ENCODE measurements around the gene RNF227.
"Not testable (repeated sequence)": the region's sequence is repeated elsewhere in the genome, so short reads cannot be mapped to it uniquely, and the experiment has no call there.

RNF227 gene

DNA sequence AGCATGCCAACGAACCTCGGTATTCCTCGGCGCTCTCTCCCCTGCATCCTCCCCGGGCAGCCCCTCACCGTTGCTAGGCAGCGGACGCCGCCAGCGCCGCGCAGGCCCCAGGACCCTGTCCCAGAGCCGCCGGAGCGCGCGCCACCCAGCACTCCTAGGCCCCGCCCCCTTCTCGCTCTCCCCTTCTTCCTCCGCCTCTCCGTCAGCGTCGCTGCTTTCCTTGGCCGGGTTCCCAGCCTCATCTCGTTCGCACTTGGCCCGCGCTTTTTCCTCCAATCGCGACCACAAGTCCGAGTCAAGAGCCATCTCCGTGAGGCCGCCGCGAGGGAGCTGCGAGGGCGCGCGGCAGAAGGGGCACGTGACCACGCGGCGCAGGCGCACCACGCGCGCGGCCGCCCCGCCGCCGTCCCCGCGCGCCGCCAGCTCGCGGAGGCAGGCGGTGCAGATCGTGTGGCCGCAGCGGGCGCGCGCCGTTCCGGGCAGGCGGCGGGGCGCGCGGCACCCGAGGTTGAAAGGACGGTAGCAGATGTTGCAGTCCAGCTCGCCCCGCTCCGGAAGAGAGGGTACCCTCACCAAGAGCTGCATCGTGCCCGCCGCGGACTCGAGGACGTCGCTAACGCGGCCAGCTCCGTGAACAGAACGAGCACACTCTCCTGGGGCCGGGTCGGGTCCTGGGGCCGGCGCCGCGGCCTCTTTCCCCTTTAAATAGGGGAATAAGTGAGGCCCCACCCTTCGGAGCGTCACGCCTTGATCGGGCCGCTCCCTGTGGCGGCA is at the start of gene RNF227:
Gene RNF227, minus strand, starts transcription at position 679 of the 774 bp plus-strand sequence. Its CDS starts 94 bp downstream, at position 585.
- peak; percentile 86 for DNase-seq (ENCODE audit: low spot score)

DNA sequence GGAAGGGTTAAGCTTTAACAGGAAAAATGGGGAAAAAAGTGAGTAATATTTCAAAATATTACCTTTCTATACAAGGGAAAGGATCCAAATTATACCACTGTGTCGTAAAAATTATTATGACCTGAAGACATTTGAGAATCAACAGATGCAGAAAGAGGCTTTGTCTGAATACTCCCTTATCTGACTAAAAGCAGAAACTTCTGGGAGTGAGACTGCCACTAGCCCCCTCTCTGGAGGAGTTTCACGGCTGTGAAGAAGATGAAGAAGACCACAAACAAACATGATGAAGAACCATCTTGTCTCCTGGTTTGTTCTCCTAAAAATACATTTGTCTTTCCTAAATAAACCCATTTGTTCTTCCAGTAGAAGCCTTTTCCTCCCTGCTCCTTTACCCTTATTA is 45.3 kb upstream of the RNF227 start:
- DNase-seq (ENCODE audit: low spot score) = no peak

DNA sequence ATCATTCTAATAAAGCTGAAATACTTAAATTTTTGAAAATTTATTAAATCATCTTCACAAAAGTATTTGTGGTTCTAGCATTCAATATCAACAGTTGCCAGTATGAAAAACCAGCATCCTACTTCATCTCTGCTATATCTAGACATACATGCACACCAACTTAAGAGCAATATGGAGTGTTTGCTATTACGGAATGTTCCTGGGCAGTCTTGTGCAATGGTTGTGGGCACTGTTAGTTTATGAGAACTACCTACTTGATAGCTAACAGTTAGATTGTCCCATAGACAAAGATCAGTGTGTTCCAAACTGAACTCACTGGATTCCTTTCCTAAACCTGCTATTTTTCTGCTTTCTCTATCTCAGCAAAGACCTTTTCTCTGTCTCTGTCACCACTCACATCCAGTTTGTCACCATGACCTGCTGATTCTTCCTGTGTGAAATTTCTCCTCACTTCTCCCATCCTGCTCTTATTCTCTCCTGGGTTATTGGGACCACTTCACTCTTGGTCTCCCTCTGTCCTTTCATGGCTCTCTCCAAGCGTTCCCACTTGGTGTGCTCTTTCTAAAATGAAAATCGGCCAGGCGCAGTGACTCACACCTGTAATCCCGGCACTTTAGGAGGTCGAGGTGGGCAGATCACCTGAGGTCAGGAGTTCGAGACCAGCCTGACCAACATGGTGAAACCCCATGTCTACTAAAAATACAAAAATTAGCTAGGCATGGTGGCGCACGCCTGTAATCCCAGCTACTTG is 43.6 kb upstream of the RNF227 start:
- no peak for DNase-seq (ENCODE audit: low spot score)

- no peak for DNase-seq (ENCODE audit: low spot score)
Observed at GRCh38 chr17:7956228-7956965, 40.3 kb upstream of the RNF227 start.

- DNase-seq (ENCODE audit: low spot score) = peak; percentile 72
Observed at GRCh38 chr17:7955414-7956227, 39.5 kb upstream of the RNF227 start.

DNA sequence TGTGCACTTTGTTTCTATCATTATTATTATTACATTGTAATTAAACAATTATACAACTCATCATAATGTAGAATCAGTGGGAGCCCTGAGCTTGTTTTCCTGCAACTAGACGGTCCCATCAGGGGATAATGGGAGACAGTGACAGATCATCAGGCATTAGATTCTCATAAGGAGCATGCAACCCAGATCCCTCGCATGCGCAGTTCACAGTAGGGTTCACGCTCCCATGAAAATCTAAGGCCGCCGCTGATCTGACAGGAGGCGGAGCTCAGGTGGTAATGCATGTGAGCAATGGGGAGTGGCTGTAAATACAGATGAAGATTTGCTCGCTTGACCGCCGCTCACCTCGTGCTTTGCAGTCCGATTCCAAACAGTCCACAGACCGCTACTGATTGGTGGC is 37.2 kb upstream of the RNF227 start:
- DNase-seq (ENCODE audit: low spot score) = not testable (repeated sequence)

DNA sequence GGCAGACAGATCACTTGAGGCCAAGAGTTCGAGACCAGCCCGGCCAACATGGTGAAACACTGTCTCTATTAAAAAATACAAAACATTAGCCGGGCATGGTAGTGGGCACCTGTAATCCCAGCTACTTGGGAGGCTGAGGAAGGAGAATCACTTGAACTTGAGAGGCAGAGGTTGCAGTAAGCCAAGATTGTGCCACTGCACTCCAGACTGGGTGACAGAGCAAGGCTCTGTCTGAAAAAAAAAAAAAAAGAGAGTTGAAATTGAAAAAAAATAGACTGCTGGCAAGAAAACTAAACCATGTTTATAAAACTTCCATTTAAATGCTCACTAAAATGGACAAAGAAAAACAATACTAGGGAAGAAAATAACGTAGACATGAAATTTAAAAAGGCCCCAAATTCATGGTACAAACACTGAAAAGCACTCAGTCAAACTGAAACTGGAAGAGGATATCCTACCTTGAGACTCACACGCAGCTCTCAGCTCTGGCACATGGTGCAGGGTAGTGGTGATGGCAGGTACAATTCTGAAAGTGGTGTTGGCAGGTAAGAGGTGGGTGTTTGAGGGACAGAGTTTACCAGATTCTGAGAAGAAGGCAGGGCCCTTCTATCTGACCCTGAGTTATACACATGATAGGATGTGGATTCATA is 35.2 kb upstream of the RNF227 start:
- DNase-seq (ENCODE audit: low spot score) = no peak

DNA sequence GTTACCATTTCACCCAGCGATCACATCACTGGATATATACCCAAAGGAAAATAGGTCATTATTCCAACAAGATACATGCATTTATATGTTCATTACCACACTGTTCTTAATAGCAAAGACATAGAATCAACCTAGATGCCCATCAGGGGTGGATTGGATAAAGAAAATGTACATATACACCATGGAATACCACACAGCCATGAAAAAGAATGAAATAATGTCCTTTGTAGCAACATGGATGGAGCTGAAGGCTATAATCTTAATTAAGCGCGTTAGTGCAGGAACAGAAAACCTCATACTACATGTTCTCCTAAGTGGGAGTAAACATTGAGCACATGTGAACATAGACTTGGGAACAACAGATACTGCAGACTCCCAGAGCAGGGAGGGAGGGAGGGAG is 34.5 kb upstream of the RNF227 start:
- no peak for DNase-seq (ENCODE audit: low spot score)

GRCh38 chr17:7947651-7948050 is 31.6 kb upstream of the RNF227 start:
- DNase-seq (ENCODE audit: low spot score) = no peak

GRCh38 chr17:7946441-7946840 is 30.4 kb upstream of the RNF227 start:
- DNase-seq (ENCODE audit: low spot score) = no peak

DNA sequence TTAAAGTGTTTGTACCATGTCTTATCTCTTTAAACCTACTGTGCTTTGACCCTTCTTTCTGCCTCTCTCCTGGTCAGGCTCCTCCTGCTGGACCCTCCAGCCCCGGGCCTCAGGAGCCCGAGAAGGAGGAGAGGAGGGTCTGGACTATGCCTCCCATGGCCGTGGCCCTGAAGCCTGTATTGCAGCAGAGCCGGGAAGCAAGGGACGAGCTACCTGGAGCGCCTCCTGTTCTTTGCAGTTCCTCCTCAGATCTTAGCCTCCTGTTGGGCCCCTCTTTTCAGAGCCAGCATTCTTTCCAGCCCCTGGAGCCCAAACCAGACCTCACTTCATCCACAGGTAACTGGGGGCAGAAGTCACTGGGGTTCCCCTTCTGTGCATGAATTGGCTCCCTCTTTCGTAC is 29.6 kb upstream of the RNF227 start:
- no peak for DNase-seq (ENCODE audit: low spot score)

DNA sequence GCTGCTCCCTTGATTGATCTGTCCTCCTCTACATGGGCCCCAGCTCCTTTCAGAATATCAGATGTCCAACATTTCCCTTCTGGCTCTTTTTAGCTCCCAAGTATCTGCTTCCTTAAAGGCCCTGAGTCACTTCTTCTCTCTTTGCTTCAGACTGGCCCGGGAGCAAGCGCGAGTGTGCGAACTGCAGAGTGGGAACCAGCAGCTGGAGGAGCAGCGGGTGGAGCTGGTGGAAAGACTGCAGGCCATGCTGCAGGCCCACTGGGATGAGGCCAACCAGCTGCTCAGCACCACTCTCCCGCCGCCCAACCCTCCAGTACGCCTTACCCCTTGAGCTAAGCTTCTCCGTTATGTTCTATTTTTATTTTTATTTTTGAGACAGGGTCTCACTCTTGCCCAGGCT is 28.2 kb upstream of the RNF227 start:
- no peak for DNase-seq (ENCODE audit: low spot score)

GRCh38 chr17:7943291-7943690 is 27.2 kb upstream of the RNF227 start:
- DNase-seq (ENCODE audit: low spot score) = no peak

- no peak for DNase-seq (ENCODE audit: low spot score)
Observed at GRCh38 chr17:7940743-7941142, 24.7 kb upstream of the RNF227 start.

DNA sequence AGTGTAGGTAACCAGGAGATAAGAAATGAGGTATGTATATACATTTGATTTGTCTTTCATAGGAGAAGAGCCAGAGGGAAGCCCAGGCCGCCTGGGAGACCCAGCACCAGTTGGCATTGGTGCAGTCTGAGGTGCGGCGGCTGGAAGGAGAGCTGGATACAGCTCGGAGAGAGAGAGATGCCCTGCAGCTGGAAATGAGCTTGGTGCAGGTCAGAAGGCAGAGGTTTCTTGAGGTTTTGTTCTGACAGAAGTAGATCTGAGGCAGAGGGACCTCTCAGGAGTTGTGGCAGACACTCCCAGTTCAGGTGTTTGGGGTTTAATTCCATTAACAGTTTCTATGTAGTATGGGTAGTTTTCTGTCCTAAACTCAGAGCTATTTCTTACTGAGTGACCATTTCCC is 23.9 kb upstream of the RNF227 start:
- no peak for DNase-seq (ENCODE audit: low spot score)

DNA sequence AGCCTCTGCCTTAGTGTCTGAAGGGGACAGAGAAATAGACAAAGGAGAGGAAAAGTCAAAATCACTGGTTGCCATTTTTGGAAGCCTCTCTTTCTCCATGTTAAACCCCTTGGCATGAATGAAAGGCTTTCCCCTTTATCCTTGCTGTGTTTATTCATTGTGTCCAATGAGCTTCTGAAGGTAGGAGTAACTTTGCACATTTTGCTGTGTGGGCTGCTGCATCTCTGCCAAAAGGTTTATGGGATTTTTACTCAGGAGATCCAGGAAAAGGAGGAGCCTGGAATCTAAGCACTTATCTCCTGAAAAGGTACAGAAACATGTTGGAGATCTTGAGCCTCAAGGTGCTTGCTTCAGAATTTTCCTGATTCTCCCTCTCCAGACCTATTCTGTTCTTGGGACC is 19.8 kb upstream of the RNF227 start:
- DNase-seq (ENCODE audit: low spot score) = no peak

DNA sequence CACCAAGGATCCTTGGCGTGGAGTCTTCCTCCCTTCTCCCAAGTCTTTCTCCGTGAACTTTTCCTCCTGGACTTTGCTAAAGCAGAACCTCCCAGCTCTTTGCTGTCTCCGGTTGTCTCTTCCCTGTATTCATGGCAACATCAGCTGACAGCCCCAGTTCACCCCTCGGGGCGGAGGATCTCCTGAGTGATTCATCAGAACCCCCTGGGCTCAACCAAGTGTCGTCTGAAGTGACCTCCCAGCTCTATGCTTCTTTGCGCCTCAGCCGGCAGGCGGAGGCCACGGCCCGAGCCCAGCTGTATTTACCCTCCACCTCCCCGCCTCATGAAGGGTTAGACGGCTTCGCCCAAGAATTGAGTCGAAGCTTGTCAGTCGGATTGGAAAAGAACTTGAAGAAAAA is 16.9 kb upstream of the RNF227 start:
- DNase-seq (ENCODE audit: low spot score) = no peak

DNA sequence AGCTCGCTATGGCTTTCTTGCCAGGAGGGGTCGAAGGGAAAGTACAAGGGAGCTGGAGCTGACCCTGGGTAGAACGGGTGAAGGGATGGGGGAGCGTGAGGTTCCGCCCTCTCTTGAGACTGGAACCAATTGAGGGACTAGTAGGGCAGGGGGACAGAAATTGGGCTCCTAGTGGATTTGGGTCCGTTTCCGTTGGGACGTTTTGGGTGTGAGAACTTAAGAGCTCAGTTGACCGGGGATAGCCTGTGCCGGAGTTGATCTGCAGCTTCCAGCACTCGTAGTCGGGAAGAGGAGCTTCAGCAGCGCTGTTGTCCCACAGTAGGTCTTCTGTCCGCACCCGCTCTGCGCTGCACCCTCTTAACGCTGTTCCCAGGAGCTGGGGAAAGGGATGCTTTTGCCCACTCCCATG is 16.4 kb upstream of the RNF227 start:
- DNase-seq (ENCODE audit: low spot score) = no peak

- DNase-seq (ENCODE audit: low spot score) = peak; percentile 99
Observed at GRCh38 chr17:7931709-7932482, 15.8 kb upstream of the RNF227 start, which contains the start of the genes CNTROB and TRAPPC1. Gene CNTROB (plus strand): TSS chr17:7932206. CDS start chr17:7933080, 874 bp downstream. Gene TRAPPC1 (minus strand): TSS chr17:7931946. CDS start chr17:7931829, 117 bp downstream.
